ENCODE measurements around the gene TRIM56. TPM values are rescaled to one million over a fixed set of nuclear protein-coding genes. Genes with fewer than 3 reads are reported as not detected.

The TRIM56 gene
- total and polyA plus RNA-seq, 2 of the 13 experiments (the other 11 are each of a cell fraction or from before 2014, with no cell fraction given) = 3.2 to 7.1 TPM

GRCh38 chr7:101126651-101127459, 41.6 kb downstream of the TRIM56 start, which contains the start of gene SERPINE1 (continued):
- no peak for TF ChIP-seq MLXIP (CRISPR knock-in tag; IDR thresholded peaks at IDR 0.05; ENCODE audit: borderline replicate concordance)
- no peak for TF ChIP-seq GABPA (IDR thresholded peaks at IDR 0.05; ENCODE audit: low read depth, low read length)
- TF ChIP-seq GABPA (CRISPR knock-in tag; IDR thresholded peaks at IDR 0.05; ENCODE audit: low read depth) = no peak
- TF ChIP-seq PRDM10 (CRISPR knock-in tag; IDR thresholded peaks at IDR 0.05; ENCODE audit: low read depth) = peak; percentile 2; the same call in 1 of the 2 replicates
- TF ChIP-seq CCAR2 (optimal IDR thresholded peaks at IDR 0.05; ENCODE audit: low read depth, low read length) = peak; percentile 95
- TF ChIP-seq DPF2 (CRISPR knock-in tag; IDR thresholded peaks at IDR 0.05; ENCODE audit: borderline replicate concordance, low read depth) = peak; percentile 81
- peak; percentile 56; the same call in 1 of the 2 replicates for TF ChIP-seq SIX1 (CRISPR knock-in tag; IDR thresholded peaks at IDR 0.05; ENCODE audit: borderline replicate concordance)
- 0 out of 2 replicates have a peak, but pooled peaks have one; percentile 11 for TF ChIP-seq ZXDC (CRISPR knock-in tag; IDR thresholded peaks at IDR 0.05)
- 0 out of 2 replicates have a peak, but pooled peaks have one; percentile 16 for TF ChIP-seq MZF1 (CRISPR knock-in tag; IDR thresholded peaks at IDR 0.05; ENCODE audit: borderline replicate concordance)
- TF ChIP-seq RERE (CRISPR knock-in tag; IDR thresholded peaks at IDR 0.05; ENCODE audit: low read depth) = peak; percentile 76
- TF ChIP-seq ZNF30 (CRISPR knock-in tag; IDR thresholded peaks at IDR 0.05) = no peak
- peak; percentile 83 for TF ChIP-seq ATF7-NPFF (CRISPR knock-in tag; IDR thresholded peaks at IDR 0.05; ENCODE audit: low read depth)
- TF ChIP-seq NFE2 (CRISPR knock-in tag; IDR thresholded peaks at IDR 0.05) = no peak; the same call in 1 of the 2 replicates
